Effector memory CD4-positive, alpha-beta T cell (primary cell): ENCODE data around the gene ZNF611.
A peak's percentile ranks its signal among the peaks of the same experiment; 100 is the strongest.
"Not testable (repeated sequence)": the region's sequence is repeated elsewhere in the genome, so short reads cannot be mapped to it uniquely, and the experiment has no call there.

ENCODE experiments used
- DNase-seq, 3 donors: peaks; one replicate each; pipeline ENCODE4 v3.0.0-alpha.2; 2020
- H3K27ac ChIP-seq: 2 replicates; pipeline ENCODE4 v1.7.0; 2013; ENCODE audit warnings: mild to moderate bottlenecking, low read length, moderate library complexity; ENCODE audit not compliant: insufficient read depth, poor library complexity, severe bottlenecking
- H3K27me3 ChIP-seq: replicated peaks from 2 replicates; pipeline ENCODE4 v1.7.0; 2013; ENCODE audit warnings: mild to moderate bottlenecking, low read length; ENCODE audit not compliant: insufficient read depth, control insufficient read depth, poor library complexity, severe bottlenecking
- H3K36me3 ChIP-seq: 2 replicates; pipeline ENCODE4 v1.7.0; 2013; ENCODE audit warnings: mild to moderate bottlenecking, low read length, moderate library complexity; ENCODE audit not compliant: control insufficient read depth, insufficient read depth
- H3K4me1 ChIP-seq: 2 replicates; pipeline ENCODE4 v1.7.0; 2013; ENCODE audit warnings: low read length, mild to moderate bottlenecking; ENCODE audit not compliant: control insufficient read depth, insufficient read depth, poor library complexity, severe bottlenecking
- H3K4me3 ChIP-seq: 2 replicates; pipeline ENCODE4 v1.7.0; 2013; ENCODE audit warnings: low read length, low read depth, mild to moderate bottlenecking; ENCODE audit not compliant: insufficient read depth, poor library complexity, severe bottlenecking
- H3K9me3 ChIP-seq: 2 replicates; pipeline ENCODE4 v1.7.0; 2013; ENCODE audit warnings: mild to moderate bottlenecking, low read length, moderate library complexity; ENCODE audit not compliant: control insufficient read depth

Gene ZNF611

GRCh38 chr19:52720541-52720940 lies 14.3 kb downstream of the ZNF611 start:
- not testable (repeated sequence) for H3K27me3 ChIP-seq, H3K4me1 ChIP-seq, H3K9me3 ChIP-seq, H3K4me3 ChIP-seq, H3K27ac ChIP-seq, DNase-seq
- peaks cover 25% of the 10 kb centered on the region for H3K36me3 ChIP-seq

- H3K36me3 ChIP-seq = peaks cover 22% of the 10 kb centered on the region
- no peak overlapping the region for H3K4me3 ChIP-seq
- H3K27ac ChIP-seq = no peak overlapping the region
- H3K9me3 ChIP-seq = no peaks in the 10 kb centered on the region
- H3K27me3 ChIP-seq = no peaks in the 10 kb centered on the region
- DNase-seq = no peak
- no peaks in the 10 kb centered on the region for H3K4me1 ChIP-seq
Measured at GRCh38 chr19:52716522-52716921, 18.3 kb downstream of the ZNF611 start.

- peak in 1 of 3 donors; percentile 11 for DNase-seq
- H3K9me3 ChIP-seq, H3K4me3 ChIP-seq, H3K4me1 ChIP-seq, H3K27ac ChIP-seq, H3K27me3 ChIP-seq: not testable (repeated sequence)
- peaks cover 20% of the 10 kb centered on the region for H3K36me3 ChIP-seq
Measured at GRCh38 chr19:52715902-52716301, 18.9 kb downstream of the ZNF611 start.

GRCh38 chr19:52715330-52715729 lies 19.5 kb downstream of the ZNF611 start:
- DNase-seq, H3K27me3 ChIP-seq, H3K27ac ChIP-seq, H3K4me1 ChIP-seq, H3K9me3 ChIP-seq, H3K4me3 ChIP-seq: not testable (repeated sequence)
- H3K36me3 ChIP-seq = peaks cover 21% of the 10 kb centered on the region

GRCh38 chr19:52713051-52713450 lies 21.8 kb downstream of the ZNF611 start:
- H3K4me1 ChIP-seq, H3K4me3 ChIP-seq, H3K27ac ChIP-seq, DNase-seq, H3K27me3 ChIP-seq, H3K9me3 ChIP-seq: not testable (repeated sequence)
- H3K36me3 ChIP-seq = peaks cover 37% of the 10 kb centered on the region

GRCh38 chr19:52711661-52712060 lies 23.2 kb downstream of the ZNF611 start:
- H3K36me3 ChIP-seq = peaks cover 48% of the 10 kb centered on the region

GRCh38 chr19:52710538-52710937 lies 24.3 kb downstream of the ZNF611 start:
- no peak overlapping the region for H3K27ac ChIP-seq
- H3K27me3 ChIP-seq = no peaks in the 10 kb centered on the region
- DNase-seq = no peak
- H3K4me3 ChIP-seq = no peak overlapping the region
- peaks cover 59% of the 10 kb centered on the region for H3K36me3 ChIP-seq
- no peaks in the 10 kb centered on the region for H3K4me1 ChIP-seq
- H3K9me3 ChIP-seq = peaks cover 13% of the 10 kb centered on the region

More at GRCh38 chr19:52711661-52712060, 23.2 kb downstream of the ZNF611 start:
- H3K4me3 ChIP-seq, H3K9me3 ChIP-seq, DNase-seq, H3K4me1 ChIP-seq, H3K27ac ChIP-seq, H3K27me3 ChIP-seq: not testable (repeated sequence)

- not testable (repeated sequence) for DNase-seq, H3K4me3 ChIP-seq, H3K4me1 ChIP-seq, H3K27me3 ChIP-seq, H3K27ac ChIP-seq
- Histone ChIP-seq H3K9me3 (peaks cover 30% of the 10 kb centered on the region), H3K36me3 (peaks cover 43% of the 10 kb centered on the region)
Measured at GRCh38 chr19:52705615-52706014, 29.2 kb downstream of the ZNF611 start.

- DNase-seq = no peak
- H3K27ac ChIP-seq = no peak overlapping the region
- H3K4me3 ChIP-seq = no peak overlapping the region
- H3K27me3 ChIP-seq = no peaks in the 10 kb centered on the region
- H3K4me1 ChIP-seq = no peaks in the 10 kb centered on the region
- peaks cover 32% of the 10 kb centered on the region for H3K36me3 ChIP-seq
- H3K9me3 ChIP-seq = peaks cover 30% of the 10 kb centered on the region
Measured at GRCh38 chr19:52703917-52704316, 30.9 kb downstream of the ZNF611 start.

GRCh38 chr19:52700673-52701072 lies 34.2 kb downstream of the ZNF611 start:
- Histone ChIP-seq H3K4me1 (no peaks in the 10 kb centered on the region), H3K36me3 (peaks cover 3% of the 10 kb centered on the region), H3K9me3 (peaks cover 18% of the 10 kb centered on the region)

GRCh38 chr19:52699555-52699954 lies 35.3 kb downstream of the ZNF611 start:
- not testable (repeated sequence) for H3K27me3 ChIP-seq, H3K4me3 ChIP-seq, H3K36me3 ChIP-seq, H3K4me1 ChIP-seq, H3K27ac ChIP-seq
- DNase-seq = peak in 1 of 3 donors; percentile 8
- peaks cover 14% of the 10 kb centered on the region for H3K9me3 ChIP-seq

More at GRCh38 chr19:52700673-52701072, 34.2 kb downstream of the ZNF611 start:
- H3K27me3 ChIP-seq = no peaks in the 10 kb centered on the region
- no peak for DNase-seq
- no peak overlapping the region for H3K4me3 ChIP-seq
- no peak overlapping the region for H3K27ac ChIP-seq
